NCI-H2029 treated with DMSO at 0.1 percent for 48 hours (cell line): ENCODE results near the gene TRIAP1.
"Not testable (repeated sequence)": the region's sequence is repeated elsewhere in the genome, so short reads cannot be mapped to it uniquely, and the experiment has no call there.

ENCODE experiments used
- DNase-seq: peaks from one replicate; lab custom pipeline; 2025; lab: John Stamatoyannopoulos, UW

Gene TRIAP1

GRCh38 chr12:120445911-120446843 is at the start of gene TRIAP1, which contains the start of gene GATC:
TSS of gene TRIAP1 (minus strand) at chr12:120446384. CDS start at chr12:120446372, 12 bp downstream.
TSS of gene GATC (plus strand) at chr12:120446444. CDS start at chr12:120446481, 37 bp downstream.
- DNase-seq: peak; percentile 22

GRCh38 chr12:120495186-120495730 is 49.1 kb upstream of the TRIAP1 start:
- no peak for DNase-seq

- DNase-seq: no peak
Observed at GRCh38 chr12:120490833-120491512, 44.8 kb upstream of the TRIAP1 start.

- no peak for DNase-seq
Observed at GRCh38 chr12:120490325-120490724, 44.1 kb upstream of the TRIAP1 start.

- no peak for DNase-seq
Observed at GRCh38 chr12:120489018-120489417, 42.8 kb upstream of the TRIAP1 start.

GRCh38 chr12:120488057-120488640 is 42.0 kb upstream of the TRIAP1 start:
- DNase-seq: no peak

- DNase-seq: not testable (repeated sequence)
Observed at GRCh38 chr12:120487552-120487951, 41.4 kb upstream of the TRIAP1 start.

- DNase-seq: no peak
Observed at GRCh38 chr12:120485961-120486881, 40.0 kb upstream of the TRIAP1 start.

- DNase-seq: no peak
Observed at GRCh38 chr12:120483621-120484020, 37.4 kb upstream of the TRIAP1 start.

- no peak for DNase-seq
Observed at GRCh38 chr12:120481022-120481767, 35.0 kb upstream of the TRIAP1 start.

- DNase-seq: no peak
Observed at GRCh38 chr12:120480211-120480610, 34.0 kb upstream of the TRIAP1 start.

GRCh38 chr12:120479458-120479857 is 33.3 kb upstream of the TRIAP1 start:
- DNase-seq: no peak

- DNase-seq: no peak
Observed at GRCh38 chr12:120475643-120476042, 29.5 kb upstream of the TRIAP1 start.

- no peak for DNase-seq
Observed at GRCh38 chr12:120474616-120474960, 28.4 kb upstream of the TRIAP1 start.

GRCh38 chr12:120473807-120474615 is 27.8 kb upstream of the TRIAP1 start:
- DNase-seq: no peak

- no peak for DNase-seq
Observed at GRCh38 chr12:120472521-120472920, 26.3 kb upstream of the TRIAP1 start.

GRCh38 chr12:120470150-120470784 is 24.1 kb upstream of the TRIAP1 start:
- DNase-seq: no peak

GRCh38 chr12:120469450-120470149 is 23.4 kb upstream of the TRIAP1 start, which contains the start of gene SRSF9:
TSS of gene SRSF9 (minus strand) at chr12:120469748. CDS start at chr12:120469609, 139 bp downstream.
- peak; percentile 71 for DNase-seq
